ENCODE data around the gene SERPINA12. TPM values are rescaled to one million over a fixed set of nuclear protein-coding genes. Genes with fewer than 3 reads are reported as not detected.
A peak's percentile ranks its signal among the peaks of the same experiment; 100 is the strongest.
"Not testable (repeated sequence)": the region's sequence is repeated elsewhere in the genome, so short reads cannot be mapped to it uniquely, and the experiment has no call there.

Gene SERPINA12
- total and polyA plus RNA-seq, 2 of the 13 experiments (the other 11 are each of a cell fraction or from before 2014, with no cell fraction given): 0.08 TPM; not detected in 1

GRCh38 chr14:94482132-94483070 lies 26.9 kb downstream of the SERPINA12 start:
- peak overlapping the region; percentile 64 for H3K9ac ChIP-seq (ENCODE audit: insufficient read depth, low read depth, low read length)
- FAIRE-seq; H2AFZ ChIP-seq (ENCODE audit: low read length); CTCF ChIA-PET (ENCODE audit: low intra/inter-chr PET ratio, low total read pairs); in situ Hi-C loops (cut with HindIII; ENCODE audit: extremely low pct_ligation_motif_present, low pct_unique_long_range_greater_than_20kb); BruUV-seq (replicated peaks); intact Hi-C loops (cut with micrococcal nuclease; ENCODE audit: unreplicated experiment); H3K27me3 ChIP-seq (ENCODE audit: control insufficient read depth in 1 of 2, insufficient read depth in 2 of 2, low read length in 2 of 2); H4K20me1 ChIP-seq (ENCODE audit: insufficient read depth, low read length); TF ChIP-seq FOXP1, NONO (IDR thresholded peaks at IDR 0.05): not testable (repeated sequence)
- peaks cover 33% of the 10 kb centered on the region for H3K79me2 ChIP-seq (ENCODE audit: insufficient read depth, low read length)
- H3K36me3 ChIP-seq (replicated peaks in 1 of 2; ENCODE audit: control insufficient read depth in 1 of 2, insufficient read depth in 2 of 2, low read length in 2 of 2): peaks cover 4 to 12% of the 10 kb centered on the region in 2 experiments; a peak in 3 of 5 replicates
- POLR2A ChIA-PET: interaction anchor here (0.7 to 0.9 kb wide), 2 partner anchors 17 to 30 kb away, joined by 3 to 4 read pairs; partner anchors contain the start of gene SERPINA11
- peaks cover 88% of the 10 kb centered on the region for H3K4me1 ChIP-seq (ENCODE audit: insufficient read depth, low read length)
- peak overlapping the region; percentile 92 for H3K27ac ChIP-seq (ENCODE audit: extremely low read length, insufficient read depth, low read length)
- peak overlapping the region; percentile 92 for H3K4me2 ChIP-seq (ENCODE audit: low read depth, low read length)
- WGBS (ENCODE audit: low lambda C conversion rate): 10% methylated on average over 8 of the region's 10 CpGs
- H3K4me3 ChIP-seq (replicated peaks in 1 of 3; ENCODE audit: insufficient read depth in 1 of 3, low read depth in 2 of 3, low read length in 3 of 3): peak overlapping the region in 2 of 3 experiments; percentile 40 to 57; a peak in 2 of 6 replicates
- ATAC-seq: peak; percentile 32
- DNase-seq (ENCODE audit: low spot score): peak; percentile 64
- H3K9me3 ChIP-seq (ENCODE audit: low read length): peaks cover 21% of the 10 kb centered on the region
- TF ChIP-seq RARA (CRISPR knock-in tag; IDR thresholded peaks at IDR 0.05) (peak; percentile 92), MED8 (CRISPR knock-in tag; IDR thresholded peaks at IDR 0.05; ENCODE audit: insufficient replicate concordance) (peak; percentile 75), PITX1 (CRISPR knock-in tag; IDR thresholded peaks at IDR 0.05) (0 out of 2 replicates have a peak, but pooled peaks have one; percentile 27), FOXP1 (CRISPR knock-in tag; IDR thresholded peaks at IDR 0.05) (peak; percentile 48), IRF2 (CRISPR knock-in tag; IDR thresholded peaks at IDR 0.05) (peak; percentile 17; the same call in 1 of the 2 replicates), NONO (CRISPR knock-in tag; conservative IDR thresholded peaks at IDR 0.05) (peak; percentile 55; the same call in 1 of the 2 replicates), NCOA2 (CRISPR knock-in tag; IDR thresholded peaks at IDR 0.05) (peak; percentile 31; the same call in 1 of the 2 replicates), MYC (CRISPR knock-in tag; IDR thresholded peaks at IDR 0.05; ENCODE audit: borderline replicate concordance) (0 out of 2 replicates have a peak, but pooled peaks have one; percentile 50), ONECUT2 (CRISPR knock-in tag; IDR thresholded peaks at IDR 0.05) (peak; percentile 85), SAP130 (CRISPR knock-in tag; IDR thresholded peaks at IDR 0.05; ENCODE audit: low read depth) (peak; percentile 77), TBX2 (CRISPR knock-in tag; IDR thresholded peaks at IDR 0.05; ENCODE audit: borderline replicate concordance) (0 out of 2 replicates have a peak, but pooled peaks have one; percentile 38), KAT7 (CRISPR knock-in tag; IDR thresholded peaks at IDR 0.05; ENCODE audit: borderline replicate concordance) (peak; percentile 37; the same call in 1 of the 2 replicates), HOXA5 (CRISPR knock-in tag; IDR thresholded peaks at IDR 0.05) (peak; percentile 61; the same call in 1 of the 2 replicates), POGZ (CRISPR knock-in tag; IDR thresholded peaks at IDR 0.05) (peak; percentile 67; the same call in 1 of the 2 replicates), KDM6A (CRISPR knock-in tag; IDR thresholded peaks at IDR 0.05; ENCODE audit: low read depth) (0 out of 2 replicates have a peak, but pooled peaks have one; percentile 34), MEIS1 (CRISPR knock-in tag; IDR thresholded peaks at IDR 0.05; ENCODE audit: borderline replicate concordance) (0 out of 2 replicates have a peak, but pooled peaks have one; percentile 35), ZNF746 (CRISPR knock-in tag; IDR thresholded peaks at IDR 0.05) (peak; percentile 35; the same call in 1 of the 2 replicates), TEAD3 (CRISPR knock-in tag; optimal IDR thresholded peaks at IDR 0.05; ENCODE audit: borderline replicate concordance) (peak; percentile 81)
- TF ChIP-seq, protein P1, sequence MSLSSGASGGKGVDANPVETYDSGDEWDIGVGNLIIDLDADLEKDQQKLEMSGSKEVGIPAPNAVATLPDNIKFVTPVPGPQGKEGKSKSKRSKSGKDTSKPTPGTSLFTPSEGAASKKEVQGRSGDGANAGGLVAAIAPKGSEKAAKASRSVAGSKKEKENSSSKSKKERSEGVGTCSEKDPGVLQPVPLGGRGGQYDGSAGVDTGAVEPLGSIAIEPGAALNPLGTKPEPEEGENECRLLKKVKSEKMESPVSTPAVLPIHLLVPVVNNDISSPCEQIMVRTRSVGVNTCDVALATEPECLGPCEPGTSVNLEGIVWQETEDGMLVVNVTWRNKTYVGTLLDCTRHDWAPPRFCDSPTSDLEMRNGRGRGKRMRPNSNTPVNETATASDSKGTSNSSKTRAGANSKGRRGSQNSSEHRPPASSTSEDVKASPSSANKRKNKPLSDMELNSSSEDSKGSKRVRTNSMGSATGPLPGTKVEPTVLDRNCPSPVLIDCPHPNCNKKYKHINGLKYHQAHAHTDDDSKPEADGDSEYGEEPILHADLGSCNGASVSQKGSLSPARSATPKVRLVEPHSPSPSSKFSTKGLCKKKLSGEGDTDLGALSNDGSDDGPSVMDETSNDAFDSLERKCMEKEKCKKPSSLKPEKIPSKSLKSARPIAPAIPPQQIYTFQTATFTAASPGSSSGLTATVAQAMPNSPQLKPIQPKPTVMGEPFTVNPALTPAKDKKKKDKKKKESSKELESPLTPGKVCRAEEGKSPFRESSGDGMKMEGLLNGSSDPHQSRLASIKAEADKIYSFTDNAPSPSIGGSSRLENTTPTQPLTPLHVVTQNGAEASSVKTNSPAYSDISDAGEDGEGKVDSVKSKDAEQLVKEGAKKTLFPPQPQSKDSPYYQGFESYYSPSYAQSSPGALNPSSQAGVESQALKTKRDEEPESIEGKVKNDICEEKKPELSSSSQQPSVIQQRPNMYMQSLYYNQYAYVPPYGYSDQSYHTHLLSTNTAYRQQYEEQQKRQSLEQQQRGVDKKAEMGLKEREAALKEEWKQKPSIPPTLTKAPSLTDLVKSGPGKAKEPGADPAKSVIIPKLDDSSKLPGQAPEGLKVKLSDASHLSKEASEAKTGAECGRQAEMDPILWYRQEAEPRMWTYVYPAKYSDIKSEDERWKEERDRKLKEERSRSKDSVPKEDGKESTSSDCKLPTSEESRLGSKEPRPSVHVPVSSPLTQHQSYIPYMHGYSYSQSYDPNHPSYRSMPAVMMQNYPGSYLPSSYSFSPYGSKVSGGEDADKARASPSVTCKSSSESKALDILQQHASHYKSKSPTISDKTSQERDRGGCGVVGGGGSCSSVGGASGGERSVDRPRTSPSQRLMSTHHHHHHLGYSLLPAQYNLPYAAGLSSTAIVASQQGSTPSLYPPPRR (CRISPR knock-in tag; IDR thresholded peaks at IDR 0.05; ENCODE audit: borderline replicate concordance): 0 out of 2 replicates have a peak, but pooled peaks have one; percentile 46

Data from HepG2 (cell line).